Measurements from ENCODE around the gene LHX4.

LHX4 gene

DNA sequence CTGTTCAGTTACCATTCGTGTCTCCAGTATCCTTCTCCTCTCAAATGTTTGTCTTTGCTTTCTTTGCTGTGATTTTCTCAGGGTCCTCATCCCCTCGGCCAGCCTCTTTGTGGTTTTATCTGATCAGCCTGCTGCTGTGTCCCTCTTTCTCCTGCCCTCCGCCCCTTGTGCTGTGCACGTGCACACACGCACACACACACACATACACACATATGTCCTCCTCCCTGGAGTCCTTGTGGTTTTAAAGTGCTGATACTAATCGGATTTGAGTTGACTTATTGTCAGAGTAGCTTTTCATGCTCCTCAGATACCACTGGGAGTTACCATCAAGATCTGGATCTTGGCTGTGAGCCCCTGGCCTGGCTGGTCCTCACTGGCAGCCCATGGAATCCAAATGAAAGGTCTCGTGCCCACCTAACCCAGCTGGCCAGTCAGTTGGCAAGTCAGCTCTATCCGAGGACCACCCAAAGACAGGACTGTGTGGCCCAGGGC, 41.3 kb upstream of the LHX4 start:
- no peaks in the 10 kb centered on the region for H3K27me3 ChIP-seq (ENCODE audit: control insufficient read depth, insufficient read depth, low read length)
- H3K4me1 ChIP-seq (ENCODE audit: control insufficient read depth, insufficient read depth, low read length), result no peaks in the 10 kb centered on the region
- no peak overlapping the region for H3K9ac ChIP-seq (ENCODE audit: low read depth, low read length)
- peaks cover 14% of the 10 kb centered on the region for H3K36me3 ChIP-seq (ENCODE audit: control insufficient read depth, insufficient read depth, low read length)
- H3K4me3 ChIP-seq (ENCODE audit: low read depth, low read length), result no peak overlapping the region
- no peaks in the 10 kb centered on the region for H3K9me3 ChIP-seq (ENCODE audit: control insufficient read depth, insufficient read depth, low read length)

DNA sequence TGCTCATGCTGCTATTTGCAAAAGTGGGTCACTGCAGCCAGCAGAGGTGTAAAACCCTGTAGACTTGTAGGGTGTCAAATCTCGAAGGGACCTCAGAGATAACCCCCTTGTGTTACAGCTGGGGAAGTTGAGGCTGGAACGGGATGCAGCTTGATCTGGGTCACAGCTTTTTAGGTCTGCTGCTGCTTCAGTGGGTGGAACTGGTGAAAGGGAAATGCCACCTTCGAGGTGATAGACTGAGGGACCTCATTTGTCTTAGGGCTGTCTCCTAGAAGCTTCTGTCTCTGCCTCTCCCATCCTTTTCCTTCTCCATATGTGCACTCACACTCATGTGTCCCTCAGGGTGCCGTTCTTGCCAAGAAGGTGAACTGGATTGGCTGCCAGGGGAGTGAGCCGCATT, 40.0 kb upstream of the LHX4 start:
- no peaks in the 10 kb centered on the region for H3K4me1 ChIP-seq (ENCODE audit: control insufficient read depth, insufficient read depth, low read length)
- H3K9me3 ChIP-seq (ENCODE audit: control insufficient read depth, insufficient read depth, low read length), result no peaks in the 10 kb centered on the region
- no peak overlapping the region for H3K4me3 ChIP-seq (ENCODE audit: low read depth, low read length)
- peaks cover 16% of the 10 kb centered on the region for H3K36me3 ChIP-seq (ENCODE audit: control insufficient read depth, insufficient read depth, low read length)
- H3K9ac ChIP-seq (ENCODE audit: low read depth, low read length), result no peak overlapping the region
- no peaks in the 10 kb centered on the region for H3K27me3 ChIP-seq (ENCODE audit: control insufficient read depth, insufficient read depth, low read length)

DNA sequence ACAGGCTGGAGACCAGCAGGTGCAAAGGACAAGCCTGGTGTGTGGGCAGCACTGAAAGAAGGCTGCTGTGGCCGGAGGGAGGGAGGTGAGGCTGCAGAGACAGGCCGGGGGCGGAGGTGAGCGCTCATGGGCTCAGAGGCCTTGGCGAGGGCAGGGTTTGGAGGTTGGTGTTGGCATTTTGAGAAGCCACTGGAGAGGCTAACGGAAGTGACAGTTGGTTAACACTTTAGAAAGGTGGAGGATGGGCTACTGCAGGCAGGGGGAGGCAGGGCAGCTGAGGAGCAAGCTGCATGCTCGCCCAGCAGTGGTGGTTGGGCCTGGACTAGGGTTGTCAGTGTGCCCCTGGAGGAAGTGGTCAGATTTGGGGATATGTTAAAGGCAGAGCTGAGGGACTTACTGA, 37.9 kb upstream of the LHX4 start:
- no peak overlapping the region for H3K4me3 ChIP-seq (ENCODE audit: low read depth, low read length)
- H3K36me3 ChIP-seq (ENCODE audit: control insufficient read depth, insufficient read depth, low read length), result peaks cover 23% of the 10 kb centered on the region
- H3K27me3 ChIP-seq (ENCODE audit: control insufficient read depth, insufficient read depth, low read length), result no peaks in the 10 kb centered on the region
- no peak overlapping the region for H3K9ac ChIP-seq (ENCODE audit: low read depth, low read length)
- no peaks in the 10 kb centered on the region for H3K4me1 ChIP-seq (ENCODE audit: control insufficient read depth, insufficient read depth, low read length)
- H3K9me3 ChIP-seq (ENCODE audit: control insufficient read depth, insufficient read depth, low read length), result no peaks in the 10 kb centered on the region

DNA sequence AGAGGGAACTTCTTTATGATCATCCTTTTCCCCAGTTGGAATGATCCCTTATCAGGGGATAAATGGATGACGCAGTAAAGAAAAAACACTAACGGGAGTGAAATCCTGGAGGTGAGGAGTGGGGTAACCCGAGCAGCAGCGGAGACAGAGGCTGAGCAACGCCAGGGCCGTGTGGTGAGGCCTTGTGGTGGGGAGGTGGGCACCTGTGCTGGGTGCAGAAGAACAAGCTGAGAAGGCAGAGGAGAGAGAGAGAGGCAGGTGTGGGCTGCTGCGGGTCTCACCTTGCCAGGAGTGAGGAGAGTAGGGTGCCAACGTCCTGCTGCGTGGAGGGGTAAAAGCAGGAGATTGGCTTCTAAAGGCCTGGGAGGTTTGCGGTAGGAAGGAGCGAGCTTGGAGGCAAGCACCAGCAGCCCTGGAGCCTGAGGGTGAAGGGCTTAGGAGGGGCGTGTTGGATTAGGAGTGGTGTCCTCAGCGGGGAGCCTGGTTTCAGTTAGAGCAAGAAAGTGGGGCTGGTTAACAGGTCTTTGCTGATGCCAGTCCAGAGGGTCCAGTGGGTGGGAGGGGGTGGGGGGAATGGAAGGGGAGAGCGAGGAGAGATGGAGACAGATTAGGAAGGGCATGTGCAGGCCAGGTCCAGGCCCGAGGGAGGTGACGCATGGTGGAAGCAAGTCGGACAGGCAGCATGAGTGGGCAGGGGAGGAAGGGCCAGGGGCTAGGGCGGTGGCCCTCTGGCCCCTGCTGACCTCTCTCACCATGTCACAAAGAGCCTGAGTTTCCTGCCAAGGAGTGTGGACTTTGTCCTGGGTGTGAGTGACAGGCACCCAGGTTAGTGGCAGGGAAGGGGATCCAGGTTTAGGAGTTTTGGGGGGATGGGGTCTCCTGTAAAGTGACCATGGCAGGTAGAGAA, 36.7 kb upstream of the LHX4 start:
- no peak overlapping the region for H3K9ac ChIP-seq (ENCODE audit: low read depth, low read length)
- no peaks in the 10 kb centered on the region for H3K9me3 ChIP-seq (ENCODE audit: control insufficient read depth, insufficient read depth, low read length)
- no peaks in the 10 kb centered on the region for H3K27me3 ChIP-seq (ENCODE audit: control insufficient read depth, insufficient read depth, low read length)
- no peaks in the 10 kb centered on the region for H3K4me1 ChIP-seq (ENCODE audit: control insufficient read depth, insufficient read depth, low read length)
- H3K4me3 ChIP-seq (ENCODE audit: low read depth, low read length), result no peak overlapping the region
- peaks cover 24% of the 10 kb centered on the region for H3K36me3 ChIP-seq (ENCODE audit: control insufficient read depth, insufficient read depth, low read length)

DNA sequence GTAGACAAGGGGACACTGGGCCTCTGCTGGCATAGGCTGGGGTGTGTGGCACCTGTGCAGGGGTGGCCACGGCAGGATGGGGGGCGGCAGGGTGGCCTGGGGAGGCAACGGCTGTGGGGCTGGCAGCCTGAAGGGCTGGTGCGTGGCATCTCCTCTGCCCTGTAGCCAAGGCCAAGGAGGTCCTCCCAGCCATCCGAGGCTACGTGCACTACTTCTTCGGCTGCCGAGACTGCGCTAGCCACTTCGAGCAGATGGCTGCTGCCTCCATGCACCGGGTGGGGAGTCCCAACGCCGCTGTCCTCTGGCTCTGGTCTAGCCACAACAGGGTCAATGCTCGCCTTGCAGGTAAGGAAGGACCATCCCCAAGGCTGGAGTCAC, 36.0 kb upstream of the LHX4 start:
- Histone ChIP-seq H3K36me3 (ENCODE audit: control insufficient read depth, insufficient read depth, low read length) (peaks cover 24% of the 10 kb centered on the region), H3K4me3 (ENCODE audit: low read depth, low read length) (no peak overlapping the region), H3K9me3 (ENCODE audit: control insufficient read depth, insufficient read depth, low read length) (no peaks in the 10 kb centered on the region), H3K9ac (ENCODE audit: low read depth, low read length) (no peak overlapping the region), H3K27me3 (ENCODE audit: control insufficient read depth, insufficient read depth, low read length) (no peaks in the 10 kb centered on the region), H3K4me1 (ENCODE audit: control insufficient read depth, insufficient read depth, low read length) (no peaks in the 10 kb centered on the region)

DNA sequence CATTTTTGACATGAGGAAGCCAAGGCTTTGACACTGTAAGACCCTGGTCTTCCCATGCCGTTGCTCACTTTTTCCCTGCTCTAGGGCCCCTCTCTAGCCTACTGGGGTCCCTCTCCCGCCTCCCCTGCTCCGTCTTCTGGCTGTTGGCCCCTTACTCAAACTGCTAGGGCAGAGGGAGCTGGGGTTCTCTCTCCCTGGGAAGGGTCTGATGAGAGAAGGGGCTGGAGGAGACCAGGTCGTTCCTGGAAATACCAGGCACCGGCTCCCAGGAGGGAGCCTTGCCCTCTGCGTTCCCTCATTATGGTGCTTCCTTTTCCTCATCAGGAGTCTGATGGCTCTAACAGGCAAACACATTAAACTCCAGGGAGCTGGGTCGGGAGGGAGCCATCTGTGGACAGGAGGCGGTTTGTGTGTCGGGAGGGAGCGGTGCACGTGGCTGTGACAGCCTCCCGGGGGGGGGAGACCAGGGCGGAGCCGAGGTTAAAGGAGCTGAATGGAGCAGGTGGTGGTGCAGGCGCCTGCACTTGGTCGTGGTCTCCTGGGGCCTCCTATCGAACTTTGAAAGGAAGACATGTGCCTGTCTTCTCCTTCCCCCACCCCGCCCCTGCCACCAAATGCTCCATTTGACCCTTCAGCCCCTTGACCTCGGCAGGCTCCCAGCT, 35.4 kb upstream of the LHX4 start:
- Histone ChIP-seq H3K9ac (ENCODE audit: low read depth, low read length) (no peak overlapping the region), H3K4me3 (ENCODE audit: low read depth, low read length) (no peak overlapping the region)

DNA sequence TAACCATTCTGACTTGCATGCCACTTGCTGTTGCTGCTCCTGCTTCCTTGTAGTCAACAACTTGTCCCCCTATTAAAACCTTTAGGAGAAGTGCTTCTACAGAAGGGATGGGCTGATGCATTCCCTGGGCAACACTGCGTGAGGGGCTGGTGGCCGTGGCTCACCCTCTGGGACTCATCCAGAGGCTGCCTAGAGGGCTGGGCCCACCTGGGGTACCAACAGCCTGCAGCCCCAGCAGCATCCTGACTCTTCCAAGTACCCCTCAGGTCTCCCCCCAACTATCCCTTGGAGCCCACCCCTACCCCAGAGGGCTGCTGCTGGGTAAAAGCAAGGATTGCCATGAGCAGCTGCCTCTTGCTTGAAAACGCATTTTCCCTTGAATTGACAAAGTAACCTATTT, 34.7 kb upstream of the LHX4 start:
- no peak overlapping the region for H3K4me3 ChIP-seq (ENCODE audit: low read depth, low read length)
- peaks cover 18% of the 10 kb centered on the region for H3K36me3 ChIP-seq (ENCODE audit: control insufficient read depth, insufficient read depth, low read length)
- H3K27me3 ChIP-seq (ENCODE audit: control insufficient read depth, insufficient read depth, low read length), result no peaks in the 10 kb centered on the region
- H3K9ac ChIP-seq (ENCODE audit: low read depth, low read length), result no peak overlapping the region
- no peaks in the 10 kb centered on the region for H3K9me3 ChIP-seq (ENCODE audit: control insufficient read depth, insufficient read depth, low read length)
- no peaks in the 10 kb centered on the region for H3K4me1 ChIP-seq (ENCODE audit: control insufficient read depth, insufficient read depth, low read length)

More for the DNA sequence above, 35.4 kb upstream of the LHX4 start:
- Histone ChIP-seq H3K4me1 (ENCODE audit: control insufficient read depth, insufficient read depth, low read length) (no peaks in the 10 kb centered on the region), H3K36me3 (ENCODE audit: control insufficient read depth, insufficient read depth, low read length) (peaks cover 24% of the 10 kb centered on the region), H3K27me3 (ENCODE audit: control insufficient read depth, insufficient read depth, low read length) (no peaks in the 10 kb centered on the region), H3K9me3 (ENCODE audit: control insufficient read depth, insufficient read depth, low read length) (no peaks in the 10 kb centered on the region)

DNA sequence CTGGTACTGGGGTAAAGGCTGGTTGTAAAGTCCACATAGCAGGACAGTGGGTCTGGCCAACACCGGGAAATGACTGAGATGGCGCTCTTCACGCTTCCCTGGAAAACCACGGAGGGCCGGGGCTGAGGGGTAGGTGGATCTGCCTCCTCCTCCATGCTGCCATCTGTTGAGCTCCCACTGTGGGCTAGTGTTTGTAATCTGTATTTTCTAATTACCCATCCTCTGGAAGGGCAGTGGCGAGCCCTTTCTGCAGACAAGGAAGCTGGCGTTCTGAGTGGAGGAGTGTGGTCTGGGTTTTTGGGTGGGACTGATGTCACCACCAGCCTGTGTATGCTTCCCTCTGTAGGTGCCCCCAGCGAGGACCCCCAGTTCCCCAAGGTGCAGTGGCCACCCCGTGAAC, 34.1 kb upstream of the LHX4 start:
- no peaks in the 10 kb centered on the region for H3K27me3 ChIP-seq (ENCODE audit: control insufficient read depth, insufficient read depth, low read length)
- H3K9me3 ChIP-seq (ENCODE audit: control insufficient read depth, insufficient read depth, low read length), result no peaks in the 10 kb centered on the region
- no peak overlapping the region for H3K9ac ChIP-seq (ENCODE audit: low read depth, low read length)
- H3K4me1 ChIP-seq (ENCODE audit: control insufficient read depth, insufficient read depth, low read length), result no peaks in the 10 kb centered on the region
- peaks cover 15% of the 10 kb centered on the region for H3K36me3 ChIP-seq (ENCODE audit: control insufficient read depth, insufficient read depth, low read length)
- H3K4me3 ChIP-seq (ENCODE audit: low read depth, low read length), result no peak overlapping the region

DNA sequence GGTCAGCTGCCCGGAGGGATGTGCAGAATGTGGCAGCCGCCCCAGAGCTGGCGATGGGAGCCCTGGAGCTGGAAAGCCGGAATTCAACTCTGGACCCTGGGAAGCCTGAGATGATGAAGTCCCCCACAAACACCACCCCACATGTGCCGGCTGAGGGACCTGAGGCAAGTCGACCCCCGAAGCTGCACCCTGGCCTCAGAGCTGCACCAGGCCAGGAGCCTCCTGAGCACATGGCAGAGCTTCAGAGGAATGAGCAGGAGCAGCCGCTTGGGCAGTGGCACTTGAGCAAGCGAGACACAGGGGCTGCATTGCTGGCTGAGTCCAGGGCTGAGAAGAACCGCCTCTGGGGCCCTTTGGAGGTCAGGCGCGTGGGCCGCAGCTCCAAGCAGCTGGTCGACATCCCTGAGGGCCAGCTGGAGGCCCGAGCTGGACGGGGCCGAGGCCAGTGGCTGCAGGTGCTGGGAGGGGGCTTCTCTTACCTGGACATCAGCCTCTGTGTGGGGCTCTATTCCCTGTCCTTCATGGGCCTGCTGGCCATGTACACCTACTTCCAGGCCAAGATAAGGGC, 33.5 kb upstream of the LHX4 start:
- Histone ChIP-seq H3K9me3 (ENCODE audit: control insufficient read depth, insufficient read depth, low read length) (no peaks in the 10 kb centered on the region), H3K9ac (ENCODE audit: low read depth, low read length) (no peak overlapping the region), H3K4me3 (ENCODE audit: low read depth, low read length) (no peak overlapping the region), H3K27me3 (ENCODE audit: control insufficient read depth, insufficient read depth, low read length) (no peaks in the 10 kb centered on the region), H3K36me3 (ENCODE audit: control insufficient read depth, insufficient read depth, low read length) (peaks cover 12% of the 10 kb centered on the region), H3K4me1 (ENCODE audit: control insufficient read depth, insufficient read depth, low read length) (no peaks in the 10 kb centered on the region)

DNA sequence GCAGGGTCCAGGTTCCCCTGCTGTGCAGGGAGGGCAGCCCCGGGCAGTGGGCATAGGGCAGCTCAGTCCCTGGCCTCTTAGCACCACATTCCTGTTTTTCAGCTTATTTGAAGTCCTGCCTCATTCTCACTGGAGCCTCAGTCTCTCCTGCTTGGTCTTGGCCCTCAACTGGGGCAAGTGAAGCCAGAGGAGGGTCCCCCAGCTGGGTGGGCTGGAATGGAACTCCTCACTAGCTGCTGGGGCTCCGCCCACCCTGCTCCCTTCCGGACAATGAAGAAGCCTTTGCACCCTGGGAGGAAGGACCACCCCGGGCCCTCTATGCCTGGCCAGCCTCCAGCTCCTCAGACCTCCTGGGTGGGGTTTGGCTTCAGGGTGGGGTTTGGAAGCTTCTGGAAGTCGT, 32.8 kb upstream of the LHX4 start:
- no peak overlapping the region for H3K9ac ChIP-seq (ENCODE audit: low read depth, low read length)
- H3K36me3 ChIP-seq (ENCODE audit: control insufficient read depth, insufficient read depth, low read length), result peaks cover 12% of the 10 kb centered on the region
- no peaks in the 10 kb centered on the region for H3K27me3 ChIP-seq (ENCODE audit: control insufficient read depth, insufficient read depth, low read length)
- no peaks in the 10 kb centered on the region for H3K4me1 ChIP-seq (ENCODE audit: control insufficient read depth, insufficient read depth, low read length)
- H3K9me3 ChIP-seq (ENCODE audit: control insufficient read depth, insufficient read depth, low read length), result no peaks in the 10 kb centered on the region
- no peak overlapping the region for H3K4me3 ChIP-seq (ENCODE audit: low read depth, low read length)

DNA sequence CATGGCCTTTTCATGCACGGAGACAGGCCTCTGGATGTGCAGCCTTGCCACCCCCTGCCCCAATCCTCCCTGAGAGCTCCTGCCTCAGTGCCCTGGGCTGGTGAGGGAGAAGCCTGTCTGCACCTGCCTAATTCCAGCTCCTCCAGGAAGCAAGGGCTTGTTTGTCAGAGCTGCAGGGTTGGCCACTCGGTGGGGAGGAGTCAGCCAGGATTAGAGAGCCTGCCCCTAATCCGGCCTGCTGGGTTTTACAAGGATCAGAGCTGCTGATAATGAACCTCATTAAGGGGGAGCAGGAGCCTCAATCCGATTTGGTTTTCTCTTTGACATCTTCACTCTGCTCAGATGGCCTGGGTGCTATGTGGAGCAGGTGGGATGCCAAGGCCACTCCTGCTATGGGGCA, 31.9 kb upstream of the LHX4 start:
- Histone ChIP-seq H3K27me3 (ENCODE audit: control insufficient read depth, insufficient read depth, low read length) (no peaks in the 10 kb centered on the region), H3K4me1 (ENCODE audit: control insufficient read depth, insufficient read depth, low read length) (no peaks in the 10 kb centered on the region), H3K36me3 (ENCODE audit: control insufficient read depth, insufficient read depth, low read length) (peaks cover 12% of the 10 kb centered on the region), H3K9ac (ENCODE audit: low read depth, low read length) (no peak overlapping the region), H3K9me3 (ENCODE audit: control insufficient read depth, insufficient read depth, low read length) (no peaks in the 10 kb centered on the region), H3K4me3 (ENCODE audit: low read depth, low read length) (no peak overlapping the region)

DNA sequence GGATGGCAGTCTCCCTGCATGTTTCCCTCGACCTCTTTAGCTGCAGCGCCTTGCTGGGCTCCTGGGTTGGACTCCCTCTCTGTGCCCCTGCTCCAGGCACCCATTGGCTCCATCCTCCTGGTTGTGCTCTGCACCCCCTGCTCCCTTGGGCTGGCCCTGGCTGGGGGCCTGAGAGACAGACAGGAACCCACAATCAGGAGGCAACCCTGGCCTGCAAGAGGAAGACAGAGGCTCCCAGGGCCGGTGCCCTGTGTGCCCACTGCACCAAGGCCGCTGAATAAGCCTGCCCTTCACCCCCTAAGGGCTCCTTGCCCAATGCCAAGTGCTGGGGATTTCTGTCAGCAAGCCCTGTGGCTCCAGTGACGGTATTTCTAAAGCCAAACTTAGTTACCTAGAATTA, 31.5 kb upstream of the LHX4 start:
- Histone ChIP-seq H3K9me3 (ENCODE audit: control insufficient read depth, insufficient read depth, low read length) (no peaks in the 10 kb centered on the region), H3K4me1 (ENCODE audit: control insufficient read depth, insufficient read depth, low read length) (no peaks in the 10 kb centered on the region), H3K9ac (ENCODE audit: low read depth, low read length) (no peak overlapping the region), H3K36me3 (ENCODE audit: control insufficient read depth, insufficient read depth, low read length) (peaks cover 12% of the 10 kb centered on the region), H3K4me3 (ENCODE audit: low read depth, low read length) (no peak overlapping the region), H3K27me3 (ENCODE audit: control insufficient read depth, insufficient read depth, low read length) (no peaks in the 10 kb centered on the region)
